Measurements from ENCODE around the gene ADAMTS6.

DNA sequence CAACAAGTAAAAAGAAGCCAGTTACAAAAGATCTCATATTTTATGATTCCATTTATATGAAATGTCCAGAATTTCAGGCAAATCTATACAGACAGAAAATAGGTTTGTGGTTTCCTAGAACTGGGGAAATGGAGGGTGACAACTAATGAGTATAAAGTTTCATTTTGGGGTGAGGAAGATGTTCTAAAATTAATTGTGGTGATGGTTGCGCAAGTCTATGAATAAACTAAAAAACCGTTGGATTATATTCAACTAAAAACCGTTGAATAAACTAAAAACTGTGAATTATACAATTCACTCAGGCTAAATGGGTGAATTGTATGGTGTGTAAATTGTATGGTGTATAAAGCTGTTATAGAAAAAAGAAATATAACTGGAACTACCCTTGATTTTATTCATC, 47.6 kb downstream of the ADAMTS6 start:
- no peak for TF ChIP-seq POLR2A (IDR thresholded peaks at IDR 0.05; ENCODE audit: low read depth, low read length)
- TF ChIP-seq TAF1 (IDR thresholded peaks at IDR 0.05; ENCODE audit: borderline replicate concordance, low read depth, low read length): no peak
- no peak for TF ChIP-seq POLR2AphosphoS5 (IDR thresholded peaks at IDR 0.05; ENCODE audit: low read depth, low read length)

Data from GM12892 (cell line).